ENCODE measurements around the gene TMEM272. TPM values are rescaled to one million over a fixed set of nuclear protein-coding genes. Genes with fewer than 3 reads are reported as not detected.

TMEM272 gene
- total RNA-seq, 1 experiment from 2014 or later = not detected

GRCh38 chr13:51829568-51829899 is 15.4 kb downstream of the TMEM272 start:
- POLR2A ChIA-PET = interaction anchor here (0.6 kb wide), 1 partner anchor 453 kb away, joined by 3 read pairs; no protein-coding TSS in a partner anchor
- BruUV-seq (replicated peaks) = no TSS peak
- CTCF ChIA-PET = interaction anchor here (0.9 to 2.9 kb wide), 3 partner anchors 14 to 300 kb away, joined by 3 to 11 read pairs (median 6); no protein-coding TSS in a partner anchor
- no peaks in the 10 kb centered on the region for H3K36me3 Mint-ChIP-seq (ENCODE audit: insufficient read depth, unreplicated experiment)
- H3K27ac Mint-ChIP-seq (ENCODE audit: low read depth, unreplicated experiment) = no peak overlapping the region
- DNase-seq (ENCODE audit: unreplicated experiment) = no peak
- H3K27me3 Mint-ChIP-seq (ENCODE audit: insufficient read depth, unreplicated experiment) = peaks cover 38% of the 10 kb centered on the region
- intact Hi-C loops (cut with micrococcal nuclease) = no loop called here
- TF ChIP-seq CTCF (IDR thresholded peaks at IDR 0.05; ENCODE audit: unreplicated experiment) = no peak
- H3K4me1 Mint-ChIP-seq (ENCODE audit: insufficient read depth, unreplicated experiment) = peaks cover 16% of the 10 kb centered on the region
- no peaks in the 10 kb centered on the region for H3K9me3 Mint-ChIP-seq (ENCODE audit: unreplicated experiment)
- no peak overlapping the region for H3K4me3 Mint-ChIP-seq (ENCODE audit: unreplicated experiment)

- no peak for TF ChIP-seq CTCF (IDR thresholded peaks at IDR 0.05; ENCODE audit: unreplicated experiment)
- Mint-ChIP-seq H3K9me3 (ENCODE audit: unreplicated experiment) (no peaks in the 10 kb centered on the region), H3K4me3 (ENCODE audit: unreplicated experiment) (no peak overlapping the region), H3K36me3 (ENCODE audit: insufficient read depth, unreplicated experiment) (no peaks in the 10 kb centered on the region), H3K4me1 (ENCODE audit: insufficient read depth, unreplicated experiment) (peaks cover 16% of the 10 kb centered on the region), H3K27ac (ENCODE audit: low read depth, unreplicated experiment) (no peak overlapping the region), H3K27me3 (ENCODE audit: insufficient read depth, unreplicated experiment) (peaks cover 32% of the 10 kb centered on the region)
- ChIA-PET POLR2A (no interaction called here), CTCF (interaction anchor here (0.7 to 2.9 kb wide), 5 partner anchors 13 to 300 kb away, joined by 3 to 11 read pairs (median 3); no protein-coding TSS in a partner anchor)
- no TSS peak for BruUV-seq (replicated peaks)
- DNase-seq (ENCODE audit: unreplicated experiment) = no peak
- intact Hi-C loops (cut with micrococcal nuclease) = no loop called here
These were observed 16.0 kb downstream of the TMEM272 start for GRCh38 chr13:51828730-51829567.

- no TSS peak for BruUV-seq (replicated peaks)
- peaks cover 18% of the 10 kb centered on the region for H3K27me3 Mint-ChIP-seq (ENCODE audit: insufficient read depth, unreplicated experiment)
- intact Hi-C loops (cut with micrococcal nuclease) = no loop called here
- POLR2A ChIA-PET = interaction anchor here (1.3 kb wide), 1 partner anchor 294 kb away, joined by 3 read pairs; no protein-coding TSS in a partner anchor
- DNase-seq (ENCODE audit: unreplicated experiment) = no peak
- no peak overlapping the region for H3K27ac Mint-ChIP-seq (ENCODE audit: low read depth, unreplicated experiment)
- H3K4me3 Mint-ChIP-seq (ENCODE audit: unreplicated experiment) = no peak overlapping the region
- no peaks in the 10 kb centered on the region for H3K9me3 Mint-ChIP-seq (ENCODE audit: unreplicated experiment)
- no peaks in the 10 kb centered on the region for H3K36me3 Mint-ChIP-seq (ENCODE audit: insufficient read depth, unreplicated experiment)
- peaks cover 16% of the 10 kb centered on the region for H3K4me1 Mint-ChIP-seq (ENCODE audit: insufficient read depth, unreplicated experiment)
- no peak for TF ChIP-seq CTCF (IDR thresholded peaks at IDR 0.05; ENCODE audit: unreplicated experiment)
- CTCF ChIA-PET = interaction anchor here (0.6 to 4.9 kb wide), 6 partner anchors 11 to 561 kb away, joined by 3 to 36 read pairs (median 8); no protein-coding TSS in a partner anchor
These were observed 17.7 kb downstream of the TMEM272 start for GRCh38 chr13:51827254-51827653.

DNA sequence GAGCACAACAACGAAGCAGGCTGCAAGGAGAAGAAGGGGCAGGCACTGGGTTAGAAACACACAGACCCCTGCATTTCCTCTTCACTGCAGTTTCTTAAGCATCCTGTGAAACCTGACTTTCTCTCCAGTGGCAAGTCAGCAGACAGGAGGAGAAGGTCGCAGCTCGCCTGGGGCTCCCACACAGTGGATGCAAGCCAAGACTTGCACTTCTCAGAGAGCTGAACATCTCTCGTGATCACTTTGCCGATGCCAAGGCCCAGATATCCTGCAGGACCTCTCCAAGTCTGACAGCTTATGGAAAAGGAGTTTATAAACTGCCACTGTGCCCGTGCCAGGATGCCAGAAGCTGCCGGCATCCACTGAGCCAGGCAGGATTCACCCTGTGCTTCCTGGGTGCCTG is 18.4 kb downstream of the TMEM272 start:
- POLR2A ChIA-PET = interaction anchor here (0.6 to 1.3 kb wide), 2 partner anchors 63 to 295 kb away, joined by 3 to 5 read pairs; no protein-coding TSS in a partner anchor
- Mint-ChIP-seq H3K4me1 (ENCODE audit: insufficient read depth, unreplicated experiment) (peaks cover 16% of the 10 kb centered on the region), H3K27me3 (ENCODE audit: insufficient read depth, unreplicated experiment) (peaks cover 21% of the 10 kb centered on the region), H3K27ac (ENCODE audit: low read depth, unreplicated experiment) (no peak overlapping the region), H3K36me3 (ENCODE audit: insufficient read depth, unreplicated experiment) (no peaks in the 10 kb centered on the region), H3K4me3 (ENCODE audit: unreplicated experiment) (no peak overlapping the region), H3K9me3 (ENCODE audit: unreplicated experiment) (no peaks in the 10 kb centered on the region)
- no TSS peak for BruUV-seq (replicated peaks)
- DNase-seq (ENCODE audit: unreplicated experiment) = peak; percentile 48
- no peak for TF ChIP-seq CTCF (IDR thresholded peaks at IDR 0.05; ENCODE audit: unreplicated experiment)
- intact Hi-C loops (cut with micrococcal nuclease) = no loop called here
- CTCF ChIA-PET = interaction anchor here (1.2 to 4.9 kb wide), 3 partner anchors 12 to 69 kb away, joined by 3 to 36 read pairs (median 9); no protein-coding TSS in a partner anchor
